ENCODE results near the gene ATF3. TPM values are rescaled to one million over a fixed set of nuclear protein-coding genes. Genes with fewer than 3 reads are reported as not detected.

ATF3 gene
- total RNA-seq, 4 donors from 2014 or later = 8.2 to 71.6 (median 17.2) TPM

DNA sequence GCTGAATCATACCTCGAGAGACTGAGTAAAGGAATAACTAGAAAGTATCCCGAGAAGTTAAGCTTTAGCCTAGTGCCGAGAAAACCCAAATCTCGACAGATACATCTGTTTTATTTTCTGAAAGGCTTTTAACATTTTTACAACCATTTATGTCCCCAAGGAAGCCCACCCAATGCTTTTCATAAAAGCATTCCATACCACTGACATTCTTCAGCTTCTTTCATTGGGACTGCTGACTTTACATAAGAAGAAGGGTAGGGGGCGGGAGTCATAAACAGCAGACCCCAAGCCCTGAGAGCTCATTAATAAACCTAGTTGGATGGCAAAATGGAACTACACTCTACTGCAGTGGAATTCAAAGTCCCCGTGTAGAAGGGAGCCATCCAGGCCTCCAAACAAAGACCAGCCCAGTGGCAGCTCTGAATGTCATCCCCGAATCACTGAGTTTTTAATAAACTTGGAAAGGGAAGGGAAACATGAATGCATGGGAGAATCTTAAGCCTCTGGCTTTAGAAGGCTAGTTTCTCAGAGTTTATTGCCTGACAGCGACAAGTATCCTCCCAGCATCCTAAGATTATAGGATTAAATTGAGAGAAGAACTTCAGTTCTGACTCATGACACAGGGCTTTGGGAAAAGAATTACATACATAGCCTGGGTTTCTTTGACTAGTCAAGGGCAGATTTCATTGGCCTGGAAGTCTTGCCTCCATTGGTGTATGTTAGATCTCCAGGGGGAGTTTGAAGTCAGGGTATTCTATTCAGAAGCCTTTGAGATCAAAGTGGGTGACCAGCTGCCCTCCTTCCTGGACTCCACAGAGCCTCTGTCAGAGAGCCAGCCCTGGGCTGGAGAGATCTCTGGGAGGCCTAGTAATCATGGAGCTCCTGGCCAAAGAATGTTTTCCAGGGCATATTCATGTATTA, 3.7 kb downstream of the ATF3 start:
- intact Hi-C loops (cut with DNase I; ENCODE audit: low total_unique reads) = no loop called here
- DNase-seq (ENCODE audit: low spot score in 2 of 2) = no peak
- TF ChIP-seq, protein P1, sequence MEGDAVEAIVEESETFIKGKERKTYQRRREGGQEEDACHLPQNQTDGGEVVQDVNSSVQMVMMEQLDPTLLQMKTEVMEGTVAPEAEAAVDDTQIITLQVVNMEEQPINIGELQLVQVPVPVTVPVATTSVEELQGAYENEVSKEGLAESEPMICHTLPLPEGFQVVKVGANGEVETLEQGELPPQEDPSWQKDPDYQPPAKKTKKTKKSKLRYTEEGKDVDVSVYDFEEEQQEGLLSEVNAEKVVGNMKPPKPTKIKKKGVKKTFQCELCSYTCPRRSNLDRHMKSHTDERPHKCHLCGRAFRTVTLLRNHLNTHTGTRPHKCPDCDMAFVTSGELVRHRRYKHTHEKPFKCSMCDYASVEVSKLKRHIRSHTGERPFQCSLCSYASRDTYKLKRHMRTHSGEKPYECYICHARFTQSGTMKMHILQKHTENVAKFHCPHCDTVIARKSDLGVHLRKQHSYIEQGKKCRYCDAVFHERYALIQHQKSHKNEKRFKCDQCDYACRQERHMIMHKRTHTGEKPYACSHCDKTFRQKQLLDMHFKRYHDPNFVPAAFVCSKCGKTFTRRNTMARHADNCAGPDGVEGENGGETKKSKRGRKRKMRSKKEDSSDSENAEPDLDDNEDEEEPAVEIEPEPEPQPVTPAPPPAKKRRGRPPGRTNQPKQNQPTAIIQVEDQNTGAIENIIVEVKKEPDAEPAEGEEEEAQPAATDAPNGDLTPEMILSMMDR (IDR thresholded peaks at IDR 0.05) = no peak
- TF ChIP-seq POLR2A (IDR thresholded peaks at IDR 0.05) = no peak
- WGBS, 2 donors = 87 to 96% methylated on average over 8 of the region's 8 CpGs
- H3K4me3 ChIP-seq (ENCODE audit: low read depth, poor library complexity, severe bottlenecking) = no peak overlapping the region

DNA sequence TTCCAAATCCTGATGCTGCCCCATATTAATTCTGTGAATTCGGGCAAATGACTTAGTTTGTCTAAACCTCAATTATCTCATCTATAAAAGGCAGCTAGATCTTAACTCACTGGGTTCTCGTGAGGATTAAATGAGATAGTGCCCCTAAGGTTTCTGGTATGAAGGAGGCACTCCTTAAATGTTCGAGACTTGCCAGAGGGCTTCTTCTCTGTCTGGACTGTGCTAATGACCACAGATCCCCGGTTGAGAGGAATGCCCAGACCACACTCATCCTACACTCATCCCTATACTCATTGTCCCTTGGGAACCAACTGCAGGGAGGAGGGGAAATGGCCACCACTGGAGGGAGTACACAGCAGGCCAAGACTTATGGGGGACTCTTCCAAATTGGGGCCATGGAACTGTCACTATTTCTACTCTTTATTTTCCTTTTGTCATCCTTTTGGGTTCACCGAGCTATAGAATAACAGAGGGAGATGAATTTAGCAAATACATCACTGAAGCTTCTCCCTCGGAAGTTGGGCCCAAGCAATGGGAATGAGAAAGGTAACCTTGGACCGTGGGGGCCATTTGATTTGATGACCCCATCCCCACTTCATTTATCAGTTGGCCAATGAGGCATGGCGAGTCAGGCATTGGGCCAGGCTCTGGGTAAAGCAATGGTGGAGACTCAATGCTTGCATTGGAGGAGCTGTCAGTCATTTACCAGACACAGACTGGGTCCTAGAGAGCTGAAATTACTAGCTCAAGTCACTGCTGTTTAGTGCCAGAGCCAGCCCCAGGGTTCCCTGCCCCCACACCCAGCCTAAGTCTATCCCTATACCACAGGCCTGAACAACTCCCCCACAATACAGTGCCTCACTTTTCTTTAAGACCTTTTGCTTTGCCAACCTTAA, 5.1 kb downstream of the ATF3 start:
- intact Hi-C loops (cut with DNase I; ENCODE audit: low total_unique reads) = no loop called here
- TF ChIP-seq, protein P1 (IDR thresholded peaks at IDR 0.05) = no peak
- no peak for TF ChIP-seq POLR2A (IDR thresholded peaks at IDR 0.05)
- WGBS, 2 donors = 88 to 91% methylated on average over 8 of the region's 8 CpGs
- no peak overlapping the region for H3K4me3 ChIP-seq (ENCODE audit: low read depth, poor library complexity, severe bottlenecking)
- no peak for DNase-seq (ENCODE audit: low spot score in 2 of 2)

DNA sequence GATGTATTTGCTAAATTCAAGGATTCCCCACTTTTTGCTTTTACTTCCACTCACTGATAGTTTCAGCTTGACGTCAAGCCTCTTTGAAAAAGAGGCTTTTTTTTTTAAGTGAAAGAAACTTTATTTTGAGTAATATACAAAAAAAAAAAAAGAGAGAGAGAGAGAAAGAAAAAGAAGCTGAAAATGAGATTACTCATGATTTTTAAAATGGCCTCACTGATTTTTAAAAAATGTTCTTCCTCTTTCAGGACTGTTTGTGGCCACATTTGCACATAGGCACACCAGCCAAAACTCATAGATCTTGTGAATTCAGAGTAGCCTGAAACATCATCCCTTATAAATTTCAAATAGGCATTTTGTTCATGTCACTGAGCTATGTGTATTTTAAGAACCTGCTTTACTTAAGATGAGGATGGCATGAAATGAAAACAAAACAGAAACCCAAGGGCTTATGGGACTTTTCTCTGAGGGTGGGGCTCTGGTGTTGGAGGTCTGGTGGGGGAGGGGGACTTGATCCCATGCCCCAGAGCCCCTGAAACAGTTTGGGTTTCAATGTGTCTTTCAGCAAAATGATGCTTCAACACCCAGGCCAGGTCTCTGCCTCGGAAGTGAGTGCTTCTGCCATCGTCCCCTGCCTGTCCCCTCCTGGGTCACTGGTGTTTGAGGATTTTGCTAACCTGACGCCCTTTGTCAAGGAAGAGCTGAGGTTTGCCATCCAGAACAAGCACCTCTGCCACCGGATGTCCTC, 6.1 kb downstream of the ATF3 start:
- WGBS, 2 donors = 91 to 95% methylated on average over 4 to 5 of the region's 5 CpGs
- no peak for DNase-seq (ENCODE audit: low spot score in 2 of 2)
- no peak overlapping the region for H3K4me3 ChIP-seq (ENCODE audit: low read depth, poor library complexity, severe bottlenecking)
- TF ChIP-seq POLR2A (IDR thresholded peaks at IDR 0.05) = no peak
- TF ChIP-seq, protein P1 (IDR thresholded peaks at IDR 0.05) = no peak
- intact Hi-C loops (cut with DNase I; ENCODE audit: low total_unique reads) = no loop called here

DNA sequence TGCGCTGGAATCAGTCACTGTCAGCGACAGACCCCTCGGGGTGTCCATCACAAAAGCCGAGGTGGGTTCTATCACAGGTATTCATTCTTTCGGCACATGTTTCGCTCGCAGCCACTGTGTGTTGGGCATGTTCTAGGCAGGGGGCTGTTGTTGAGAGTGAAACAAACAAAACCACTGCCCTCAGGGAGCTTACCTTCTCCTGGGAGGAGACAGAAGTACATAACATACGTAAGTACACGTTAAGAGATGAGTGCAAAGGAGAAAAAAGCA, 6.6 kb downstream of the ATF3 start:
- WGBS, 2 donors = 96 to 98% methylated on average over 9 of the region's 9 CpGs
- no peak for TF ChIP-seq POLR2A (IDR thresholded peaks at IDR 0.05)
- TF ChIP-seq, protein P1 (IDR thresholded peaks at IDR 0.05) = no peak
- intact Hi-C loops (cut with DNase I; ENCODE audit: low total_unique reads) = no loop called here
- no peak for DNase-seq (ENCODE audit: low spot score in 2 of 2)
- H3K4me3 ChIP-seq (ENCODE audit: low read depth, poor library complexity, severe bottlenecking) = no peak overlapping the region

DNA sequence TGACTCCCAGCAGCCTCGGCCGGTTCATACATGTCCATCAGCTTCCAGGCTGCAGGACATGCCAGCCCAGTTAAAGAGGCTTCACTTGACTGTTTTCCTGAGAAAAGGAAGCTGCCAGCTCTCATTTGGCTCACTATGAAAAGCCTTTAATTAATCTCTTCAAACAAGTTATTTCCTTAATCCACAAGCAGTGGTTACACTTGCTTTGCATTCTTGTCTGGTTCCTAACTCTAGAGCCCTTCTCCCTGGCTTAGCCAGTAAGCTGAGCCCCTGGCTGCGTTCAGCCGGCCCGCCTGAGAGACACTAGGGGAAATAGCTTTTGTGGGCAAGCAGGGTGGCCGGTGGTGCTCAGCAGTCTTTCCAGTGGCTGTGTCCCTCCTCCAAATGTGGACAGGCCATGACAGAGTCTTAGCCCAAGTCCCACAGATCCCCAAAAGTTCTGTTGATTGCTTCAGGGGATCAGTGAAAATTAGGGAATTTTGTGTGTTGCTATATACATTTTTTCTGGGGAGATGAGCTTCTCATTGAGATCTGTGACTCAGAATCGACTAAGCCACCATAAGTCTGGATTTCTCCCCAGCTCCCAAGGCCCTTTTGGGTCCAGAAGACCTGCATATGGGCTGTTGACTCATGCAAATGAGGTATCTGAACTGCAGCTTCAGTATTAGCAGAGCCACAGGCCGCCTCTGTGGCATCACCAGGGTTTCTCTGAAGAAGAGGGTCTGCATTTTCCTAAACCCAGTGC, 10.1 kb downstream of the ATF3 start:
- intact Hi-C loops (cut with DNase I; ENCODE audit: low total_unique reads) = no loop called here
- 84 to 94% methylated on average over 8 of the region's 8 CpGs for WGBS, 2 donors
- no peak for TF ChIP-seq POLR2A (IDR thresholded peaks at IDR 0.05)
- no peak overlapping the region for H3K4me3 ChIP-seq (ENCODE audit: low read depth, poor library complexity, severe bottlenecking)
- peak in 1 of 2 donors; percentile 46 for DNase-seq (ENCODE audit: low spot score in 2 of 2)

All from lower leg skin (tissue), 4 donors.